GM23248 (cell line): ENCODE results near the gene KIAA1586.

ENCODE experiments used
- EZH2 ChIP-seq: fragments of 200-600 bp; sonication (generic); IDR thresholded peaks from 2 replicates; pipeline ENCODE4 v1.6.1; 2018; ENCODE audit warnings: antibody characterized with exemption, mild to moderate bottlenecking; ENCODE audit not compliant: insufficient read depth, poor library complexity, severe bottlenecking
- EZH2phosphoT487 ChIP-seq: fragments of 200-600 bp; sonication (generic); IDR thresholded peaks from 2 replicates; pipeline ENCODE4 v1.6.1; 2018; ENCODE audit warnings: antibody characterized with exemption, moderate library complexity, mild to moderate bottlenecking, low read depth; ENCODE audit not compliant: insufficient read depth

DNA sequence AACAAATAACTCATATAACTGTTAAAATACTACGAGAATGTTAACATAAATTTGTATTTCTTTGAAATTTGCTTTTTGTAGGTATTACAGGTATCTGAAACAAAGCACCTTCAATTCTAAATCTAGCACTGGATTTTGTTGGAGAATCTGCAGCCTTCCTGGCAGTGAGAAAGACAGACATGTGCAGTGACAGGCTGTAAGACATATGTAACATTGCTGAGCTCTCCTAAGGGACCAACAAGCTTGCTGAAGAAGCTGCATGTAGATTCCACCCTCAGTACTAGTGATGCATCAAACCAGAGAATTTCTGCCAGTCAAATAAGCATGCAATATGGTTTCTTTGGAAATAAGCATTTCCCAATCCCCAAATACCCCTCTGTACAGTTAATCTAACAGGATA, 20.5 kb upstream of the KIAA1586 start:
- no peak for TF ChIP-seq EZH2phosphoT487
- no peak for TF ChIP-seq EZH2
